RWPE2 (cell line): ENCODE data around the gene TXNDC11.

Experiments used
- ATAC-seq: fragments of 200-7000 bp; cut with Tn5 transposase; 3 replicates; pipeline ENCODE4 v1.9.1; 2021; ENCODE audit warnings: low read depth
- DNase-seq: peaks from one replicate; pipeline ENCODE4 v3.0.0-alpha.2; 2020; ENCODE audit warnings: low spot score
- H3K27ac ChIP-seq: fragments of 450-650 bp; 2 replicates; pipeline ENCODE4 v1.5.1; 2017; ENCODE audit warnings: mild to moderate bottlenecking; ENCODE audit not compliant: poor library complexity, severe bottlenecking
- H3K27me3 ChIP-seq: fragments of 250-450 bp; sonication (Bioruptor Pico); 2 replicates; pipeline ENCODE4 v1.5.1; 2021; ENCODE audit warnings: mild to moderate bottlenecking, moderate library complexity; ENCODE audit not compliant: insufficient read depth, poor library complexity, severe bottlenecking
- H3K36me3 ChIP-seq: fragments of 250-450 bp; sonication (Bioruptor Pico); 2 replicates; pipeline ENCODE4 v1.5.1; 2020; ENCODE audit warnings: low read depth, mild to moderate bottlenecking, moderate library complexity
- H3K4me1 ChIP-seq: fragments of 250-450 bp; sonication (Bioruptor Pico); 2 replicates; pipeline ENCODE4 v1.5.1; 2021; ENCODE audit warnings: mild to moderate bottlenecking, moderate library complexity; ENCODE audit not compliant: insufficient read depth, poor library complexity, severe bottlenecking
- H3K4me3 ChIP-seq: fragments of 250-450 bp; sonication (Bioruptor Pico); 2 replicates; pipeline ENCODE4 v1.5.1; 2021; ENCODE audit warnings: mild to moderate bottlenecking, moderate library complexity; ENCODE audit not compliant: severe bottlenecking
- H3K9me3 ChIP-seq: fragments of 250-450 bp; sonication (Bioruptor Pico); 2 replicates; pipeline ENCODE4 v1.5.1; 2021; ENCODE audit warnings: mild to moderate bottlenecking, moderate library complexity; ENCODE audit not compliant: severe bottlenecking
- TF ChIP-seq, protein P1 (sequence below): fragments of 450-650 bp; IDR thresholded peaks from one replicate; pipeline ENCODE4 v1.5.1; 2017; ENCODE audit warnings: mild to moderate bottlenecking, moderate library complexity; ENCODE audit not compliant: poor library complexity, severe bottlenecking

Gene TXNDC11

DNA sequence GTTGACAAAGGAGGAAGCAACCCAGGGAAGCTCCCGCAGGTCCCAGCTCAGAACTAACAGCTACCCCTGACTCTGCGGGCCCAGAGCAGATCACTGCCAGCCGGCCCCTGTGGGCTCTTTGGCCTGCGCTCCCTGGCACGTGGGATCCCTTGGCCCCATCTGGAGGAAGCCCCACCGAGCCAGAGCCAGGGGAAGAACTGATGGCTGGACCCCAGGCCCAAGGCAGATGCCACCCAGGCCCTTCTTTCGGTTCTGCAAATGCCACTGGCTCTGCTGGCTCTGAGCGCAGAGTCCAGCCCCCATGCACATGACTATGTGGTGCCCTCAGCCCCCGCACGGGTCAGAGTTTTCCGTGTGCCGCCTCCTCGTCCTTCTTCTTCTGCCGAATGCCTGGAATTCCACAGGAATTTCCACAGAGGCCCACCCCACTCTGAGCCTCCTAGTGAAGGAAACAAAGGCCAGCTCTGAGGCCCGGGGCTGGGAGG lies 110.2 kb downstream of the TXNDC11 start:
- Histone ChIP-seq H3K4me1 (peaks cover 21% of the 10 kb centered on the region), H3K36me3 (no peaks in the 10 kb centered on the region), H3K27me3 (no peaks in the 10 kb centered on the region), H3K9me3 (no peaks in the 10 kb centered on the region), H3K4me3 (no peak overlapping the region), H3K27ac (no peak overlapping the region)
- ATAC-seq (no peak), DNase-seq (no peak)
- TF ChIP-seq, protein P1, sequence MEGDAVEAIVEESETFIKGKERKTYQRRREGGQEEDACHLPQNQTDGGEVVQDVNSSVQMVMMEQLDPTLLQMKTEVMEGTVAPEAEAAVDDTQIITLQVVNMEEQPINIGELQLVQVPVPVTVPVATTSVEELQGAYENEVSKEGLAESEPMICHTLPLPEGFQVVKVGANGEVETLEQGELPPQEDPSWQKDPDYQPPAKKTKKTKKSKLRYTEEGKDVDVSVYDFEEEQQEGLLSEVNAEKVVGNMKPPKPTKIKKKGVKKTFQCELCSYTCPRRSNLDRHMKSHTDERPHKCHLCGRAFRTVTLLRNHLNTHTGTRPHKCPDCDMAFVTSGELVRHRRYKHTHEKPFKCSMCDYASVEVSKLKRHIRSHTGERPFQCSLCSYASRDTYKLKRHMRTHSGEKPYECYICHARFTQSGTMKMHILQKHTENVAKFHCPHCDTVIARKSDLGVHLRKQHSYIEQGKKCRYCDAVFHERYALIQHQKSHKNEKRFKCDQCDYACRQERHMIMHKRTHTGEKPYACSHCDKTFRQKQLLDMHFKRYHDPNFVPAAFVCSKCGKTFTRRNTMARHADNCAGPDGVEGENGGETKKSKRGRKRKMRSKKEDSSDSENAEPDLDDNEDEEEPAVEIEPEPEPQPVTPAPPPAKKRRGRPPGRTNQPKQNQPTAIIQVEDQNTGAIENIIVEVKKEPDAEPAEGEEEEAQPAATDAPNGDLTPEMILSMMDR: no peak

DNA sequence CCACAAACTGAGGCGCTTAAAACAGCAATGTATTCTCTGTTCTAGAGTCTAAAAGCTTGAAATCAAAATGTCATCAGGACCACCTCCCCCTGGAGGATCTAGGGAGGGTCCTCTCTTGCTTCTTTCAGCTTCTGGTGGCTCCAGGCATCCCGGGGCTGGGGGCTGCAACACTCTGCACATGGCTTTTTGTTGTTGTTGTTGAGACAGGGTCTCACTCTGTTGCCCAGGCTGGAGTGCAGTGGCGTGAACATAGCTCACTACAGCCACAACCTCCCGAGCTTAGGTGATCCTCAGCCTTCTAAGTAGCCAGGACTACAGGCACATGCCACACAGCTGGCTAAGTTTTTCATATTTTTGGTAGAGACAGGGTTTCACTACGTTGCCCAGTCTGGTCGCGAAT lies 111.4 kb downstream of the TXNDC11 start:
- no peak for ATAC-seq
- H3K27me3 ChIP-seq: no peaks in the 10 kb centered on the region
- no peak overlapping the region for H3K27ac ChIP-seq

GRCh38 chr16:11630768-11631056 lies 111.9 kb downstream of the TXNDC11 start:
- no peaks in the 10 kb centered on the region for H3K27me3 ChIP-seq
- H3K4me3 ChIP-seq: no peak overlapping the region
- H3K36me3 ChIP-seq: no peaks in the 10 kb centered on the region
- H3K27ac ChIP-seq: peak overlapping the region; percentile 97
- ATAC-seq (no peak), DNase-seq (no peak)
- TF ChIP-seq, protein P1: no peak
- H3K4me1 ChIP-seq: peaks cover 25% of the 10 kb centered on the region
- H3K9me3 ChIP-seq: no peaks in the 10 kb centered on the region

More for the DNA sequence above, 111.4 kb downstream of the TXNDC11 start:
- DNase-seq: no peak
- Histone ChIP-seq H3K4me1 (peaks cover 29% of the 10 kb centered on the region), H3K36me3 (no peaks in the 10 kb centered on the region), H3K4me3 (no peak overlapping the region), H3K9me3 (no peaks in the 10 kb centered on the region)
- TF ChIP-seq, protein P1: no peak

DNA sequence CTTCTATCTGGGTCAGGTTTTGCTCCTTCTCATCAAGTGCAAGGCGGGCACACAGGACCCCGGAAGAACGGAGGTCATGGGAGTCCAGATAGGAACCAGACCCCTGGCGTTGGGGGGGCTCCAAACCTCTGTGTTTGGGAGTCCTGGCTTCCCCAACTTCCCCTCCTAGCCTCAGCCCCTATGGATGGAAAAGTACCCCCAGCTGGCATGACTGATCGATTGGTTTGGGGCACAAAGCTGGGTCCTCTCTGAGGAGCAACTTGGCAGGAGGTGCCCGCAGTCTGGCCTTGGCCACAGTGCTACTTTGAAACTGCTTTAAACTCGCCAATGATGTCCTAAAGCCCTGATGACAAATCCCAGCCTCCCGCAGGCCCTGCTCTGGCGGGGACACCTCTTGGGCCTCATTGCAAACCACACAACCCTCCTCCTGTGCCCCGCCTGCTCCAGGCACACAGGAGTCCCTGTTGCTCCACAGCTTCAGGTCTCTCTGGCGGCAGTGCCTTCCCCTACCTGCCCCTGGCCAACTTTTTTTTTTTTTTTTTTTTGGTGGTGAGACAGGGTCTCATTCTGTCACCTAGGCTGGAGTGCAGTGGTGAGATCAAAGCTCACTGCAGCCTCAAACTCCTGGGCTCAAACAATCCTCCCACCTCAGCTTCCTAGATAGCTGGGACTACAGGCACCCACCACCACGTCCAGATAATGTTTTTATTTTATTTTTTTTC lies 112.5 kb downstream of the TXNDC11 start:
- Histone ChIP-seq H3K27me3 (no peaks in the 10 kb centered on the region), H3K4me3 (no peak overlapping the region), H3K36me3 (no peaks in the 10 kb centered on the region), H3K4me1 (peaks cover 24% of the 10 kb centered on the region), H3K9me3 (no peaks in the 10 kb centered on the region), H3K27ac (peak overlapping the region; percentile 97)
- ATAC-seq (no peak), DNase-seq (no peak)
- TF ChIP-seq, protein P1: no peak
